ENCODE measurements around the gene AFAP1L2.

The AFAP1L2 gene

GRCh38 chr10:114388275-114388674 is 16.0 kb downstream of the AFAP1L2 start:
- DNase-seq (ENCODE audit: low spot score) = no peak

- DNase-seq (ENCODE audit: low spot score) = no peak
Observed at GRCh38 chr10:114387784-114388183, 16.5 kb downstream of the AFAP1L2 start.

DNA sequence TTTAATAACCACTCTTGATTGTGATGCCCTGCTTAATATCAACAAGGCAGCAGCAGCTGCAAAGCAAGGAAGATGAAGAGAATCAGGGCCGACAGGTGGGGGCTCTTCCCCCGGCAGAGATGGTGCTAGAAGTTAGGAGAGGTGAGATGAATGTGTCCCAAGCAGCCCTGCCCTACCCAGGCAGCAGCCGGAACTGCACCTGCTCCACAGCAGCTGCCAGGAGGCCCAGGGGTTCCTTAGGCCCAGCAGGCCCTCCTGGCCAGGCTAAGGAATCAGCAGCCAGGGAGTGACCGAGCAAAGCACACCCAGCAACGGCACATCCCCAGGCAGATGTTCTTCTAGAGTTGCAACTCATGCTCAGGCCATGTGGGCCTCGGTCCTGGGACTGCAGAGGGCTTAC is 17.9 kb downstream of the AFAP1L2 start:
- no peak for DNase-seq (ENCODE audit: low spot score)

DNA sequence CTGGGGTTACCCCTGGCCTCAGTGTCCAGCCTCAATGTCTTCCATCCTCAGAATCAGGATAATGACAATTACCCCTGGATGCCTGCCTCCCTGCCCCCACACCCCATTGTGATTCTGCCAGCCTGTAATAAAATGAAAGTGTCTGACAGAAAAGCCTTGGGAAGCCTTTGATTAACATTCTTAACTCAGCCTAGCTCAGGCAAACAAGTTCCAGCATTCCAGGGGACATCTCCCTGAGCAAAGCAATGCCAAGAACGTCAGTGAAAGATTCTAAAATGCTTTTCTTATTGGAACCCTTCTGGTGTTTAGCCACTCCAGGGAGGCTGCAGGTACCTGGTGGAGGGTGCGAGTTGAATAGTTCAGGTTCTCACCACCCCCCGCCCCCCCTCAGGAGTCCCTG is 18.7 kb downstream of the AFAP1L2 start:
- DNase-seq (ENCODE audit: low spot score) = no peak

GRCh38 chr10:114384601-114385000 is 19.7 kb downstream of the AFAP1L2 start:
- no peak for DNase-seq (ENCODE audit: low spot score)

- no peak for DNase-seq (ENCODE audit: low spot score)
Observed at GRCh38 chr10:114384181-114384580, 20.1 kb downstream of the AFAP1L2 start.

DNA sequence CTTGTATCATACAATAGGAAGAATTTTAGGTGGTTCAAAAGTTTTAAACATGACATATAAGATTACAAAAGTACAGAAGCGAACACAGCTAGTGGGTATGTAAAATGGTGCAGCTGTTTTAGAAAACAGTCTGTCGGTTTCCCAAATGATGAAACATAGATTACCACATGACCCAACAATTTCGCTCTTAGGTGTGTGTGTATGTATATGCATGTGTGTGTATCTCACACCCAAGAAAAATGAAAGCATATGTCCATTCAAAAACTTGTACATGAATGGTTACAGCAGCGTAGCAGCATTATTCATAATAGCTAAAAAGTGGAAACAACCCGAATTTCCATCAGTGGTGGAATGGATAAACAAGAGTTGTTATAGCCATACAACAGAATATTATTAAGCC is 23.5 kb downstream of the AFAP1L2 start:
- no peak for DNase-seq (ENCODE audit: low spot score)

DNA sequence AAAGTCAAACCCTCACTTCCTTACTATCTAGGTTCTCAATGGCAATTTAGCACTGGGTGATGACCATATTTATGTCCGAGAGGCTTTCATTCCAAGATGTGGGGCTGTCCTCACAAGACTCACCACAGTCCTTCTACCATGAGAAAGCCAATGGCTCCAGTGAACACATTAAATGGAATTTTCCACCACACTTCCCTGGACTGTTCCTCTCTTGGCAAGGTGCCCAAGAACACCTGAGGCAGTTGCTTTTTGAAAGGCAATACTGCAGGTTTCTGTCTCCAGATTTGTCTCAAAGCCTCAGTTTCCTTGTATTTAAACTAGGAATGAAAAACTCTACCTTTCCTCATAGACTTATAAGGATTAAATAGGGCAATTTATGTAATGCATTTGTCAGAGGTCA is 24.2 kb downstream of the AFAP1L2 start:
- DNase-seq (ENCODE audit: low spot score) = no peak

- no peak for DNase-seq (ENCODE audit: low spot score)
Observed at GRCh38 chr10:114379631-114380041, 24.7 kb downstream of the AFAP1L2 start.

DNA sequence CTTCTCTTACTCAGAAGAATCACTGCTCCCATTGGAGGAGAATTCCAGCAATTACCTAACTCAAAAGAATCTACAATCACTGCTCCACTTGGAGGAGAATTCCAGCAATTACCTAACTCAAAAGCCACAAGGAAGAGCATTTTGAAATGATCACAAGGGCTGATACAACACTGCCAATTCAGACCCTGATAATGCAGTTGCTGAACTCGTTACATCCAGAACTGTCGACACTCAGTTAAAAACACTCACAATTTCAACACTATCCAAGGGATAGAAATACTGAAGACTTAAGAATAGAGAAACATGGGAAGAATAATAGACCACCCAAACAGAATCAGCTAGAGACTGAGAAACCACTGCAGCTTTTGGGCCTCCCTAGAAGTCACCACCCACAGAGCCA is 27.8 kb downstream of the AFAP1L2 start:
- no peak for DNase-seq (ENCODE audit: low spot score)

DNA sequence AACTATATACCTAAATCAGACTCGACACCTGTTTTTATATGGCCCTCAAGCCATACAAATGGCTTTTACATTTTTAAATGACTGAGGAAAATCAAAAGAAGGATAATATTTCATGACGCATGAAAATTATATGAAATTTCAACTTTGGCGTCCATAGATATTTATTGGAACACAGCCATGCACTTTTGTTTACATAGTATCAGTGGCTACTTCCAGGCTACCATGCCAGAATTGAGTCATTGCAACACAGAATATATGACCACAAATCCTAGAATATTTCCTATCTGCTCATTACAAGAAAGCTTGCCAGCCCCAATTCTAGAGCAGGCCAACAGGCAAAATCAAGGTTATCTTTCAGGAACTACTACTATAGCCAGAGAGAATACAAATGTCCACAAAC is 29.3 kb downstream of the AFAP1L2 start:
- DNase-seq (ENCODE audit: low spot score) = no peak

- no peak for DNase-seq (ENCODE audit: low spot score)
Observed at GRCh38 chr10:114374053-114374791, 30.1 kb downstream of the AFAP1L2 start.

DNA sequence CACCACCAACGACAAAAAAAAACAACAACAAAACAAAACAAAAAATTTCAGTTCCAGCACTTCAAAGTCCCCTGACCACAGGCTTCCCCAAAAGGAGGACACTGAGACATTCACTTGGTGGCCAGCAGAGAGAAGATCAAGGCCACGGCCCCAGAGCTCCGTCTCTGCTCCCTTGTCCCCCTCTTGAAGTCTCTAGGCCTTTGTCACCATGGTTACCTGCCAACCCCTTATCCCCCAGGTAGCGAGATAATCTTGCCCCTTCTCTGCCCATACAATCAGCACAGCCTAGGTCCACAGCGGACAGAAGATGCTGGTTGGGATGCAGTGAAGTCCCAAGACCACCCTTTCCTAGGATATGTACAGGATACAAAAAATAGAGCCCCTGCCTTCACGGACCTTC is 30.7 kb downstream of the AFAP1L2 start:
- DNase-seq (ENCODE audit: low spot score) = no peak

GRCh38 chr10:114372995-114373394 is 31.3 kb downstream of the AFAP1L2 start:
- no peak for DNase-seq (ENCODE audit: low spot score)

GRCh38 chr10:114372179-114372578 is 32.1 kb downstream of the AFAP1L2 start:
- no peak for DNase-seq (ENCODE audit: low spot score)

GRCh38 chr10:114370966-114371365 is 33.3 kb downstream of the AFAP1L2 start:
- DNase-seq (ENCODE audit: low spot score) = no peak

- DNase-seq (ENCODE audit: low spot score) = no peak
Observed at GRCh38 chr10:114370199-114370598, 34.1 kb downstream of the AFAP1L2 start.

DNA sequence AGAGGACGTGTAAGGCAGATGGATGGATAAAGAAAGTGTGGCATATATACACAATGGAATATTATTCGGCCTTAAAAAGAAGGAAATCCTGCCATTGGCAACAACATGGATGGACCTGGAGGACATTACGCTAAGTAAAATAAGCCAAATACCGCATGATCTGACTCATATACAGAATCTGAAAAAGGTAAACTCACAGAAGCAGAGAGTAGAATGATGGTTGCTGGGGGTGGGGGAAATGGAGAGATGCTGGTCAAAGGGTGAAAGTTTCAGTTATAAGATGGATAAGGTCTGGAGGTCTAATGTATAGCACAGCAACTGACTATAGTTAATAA is 36.3 kb downstream of the AFAP1L2 start:
- no peak for DNase-seq (ENCODE audit: low spot score)

DNA sequence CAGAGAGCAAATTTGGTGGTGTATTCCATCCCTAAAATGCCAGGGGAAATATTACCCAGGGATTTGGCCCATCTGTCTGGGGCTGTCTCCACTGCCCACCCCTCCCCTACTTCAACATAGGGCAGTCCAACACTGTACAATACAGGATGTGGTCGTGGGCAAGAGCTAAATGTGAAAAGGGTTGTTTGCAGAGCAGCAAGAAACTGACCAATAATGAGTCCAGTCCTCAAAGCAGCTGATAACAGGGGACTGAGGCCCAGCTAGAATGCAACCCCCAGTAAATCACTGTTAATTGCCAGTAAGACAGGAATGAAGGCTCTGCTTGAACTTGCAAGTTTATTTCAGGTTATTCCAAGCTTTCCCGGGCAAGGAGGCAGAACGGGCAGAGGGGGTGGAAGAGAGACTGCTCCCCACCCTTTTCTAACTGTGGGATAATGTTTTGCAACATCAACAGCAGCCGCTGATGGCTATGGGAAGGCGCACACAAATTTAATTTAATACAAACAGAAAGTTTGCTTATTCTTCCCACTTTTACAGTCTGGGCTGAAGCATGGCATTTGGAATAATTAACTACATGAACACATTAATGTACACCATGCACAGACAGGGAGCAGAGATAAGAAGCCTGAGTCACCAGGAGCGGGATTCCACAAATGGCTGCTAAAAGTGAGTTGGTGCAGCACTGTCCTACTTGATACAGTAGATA is 36.8 kb downstream of the AFAP1L2 start:
- DNase-seq (ENCODE audit: low spot score) = no peak

GRCh38 chr10:114364726-114365125 is 39.6 kb downstream of the AFAP1L2 start:
- DNase-seq (ENCODE audit: low spot score) = no peak

GRCh38 chr10:114363745-114364454 is 40.4 kb downstream of the AFAP1L2 start:
- DNase-seq (ENCODE audit: low spot score) = no peak

- DNase-seq (ENCODE audit: low spot score) = no peak
Observed at GRCh38 chr10:114362826-114363355, 41.4 kb downstream of the AFAP1L2 start.

DNA sequence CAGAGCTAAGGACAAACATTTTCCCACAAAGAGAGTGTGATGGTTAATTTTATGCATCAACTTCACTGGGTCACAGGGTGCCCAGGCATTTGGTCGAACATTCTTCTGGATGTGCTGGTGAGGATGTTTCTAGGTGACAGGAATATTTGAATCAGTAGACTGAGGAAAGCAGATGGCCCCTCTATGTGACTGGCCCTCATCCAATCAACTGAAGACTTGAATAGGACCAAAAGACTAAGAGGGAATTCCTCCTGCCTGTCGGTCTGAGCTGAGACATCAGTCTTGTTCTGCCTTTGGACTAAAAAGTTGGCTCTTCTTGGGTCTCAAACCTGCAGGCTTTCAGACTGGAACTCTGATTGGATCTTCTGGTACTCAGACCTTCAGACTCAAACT is 44.4 kb downstream of the AFAP1L2 start:
- no peak for DNase-seq (ENCODE audit: low spot score)

Data from D341Med (cell line).